Vein endothelial cell (primary cell): ENCODE measurements around the gene AARS2. TPM values are rescaled to one million over a fixed set of nuclear protein-coding genes. Genes with fewer than 3 reads are reported as not detected.

Source experiments
- total RNA-seq: library from RNA; depleted of rRNA; stranded (reverse); fragments of >200 nt; gene quantifications from 2 replicates; pipeline ENCODE4 v1.2.3, GENCODE V29; 2012

AARS2 gene
- 11.0 and 14.4 TPM in 2 replicates for total RNA-seq

DNA sequence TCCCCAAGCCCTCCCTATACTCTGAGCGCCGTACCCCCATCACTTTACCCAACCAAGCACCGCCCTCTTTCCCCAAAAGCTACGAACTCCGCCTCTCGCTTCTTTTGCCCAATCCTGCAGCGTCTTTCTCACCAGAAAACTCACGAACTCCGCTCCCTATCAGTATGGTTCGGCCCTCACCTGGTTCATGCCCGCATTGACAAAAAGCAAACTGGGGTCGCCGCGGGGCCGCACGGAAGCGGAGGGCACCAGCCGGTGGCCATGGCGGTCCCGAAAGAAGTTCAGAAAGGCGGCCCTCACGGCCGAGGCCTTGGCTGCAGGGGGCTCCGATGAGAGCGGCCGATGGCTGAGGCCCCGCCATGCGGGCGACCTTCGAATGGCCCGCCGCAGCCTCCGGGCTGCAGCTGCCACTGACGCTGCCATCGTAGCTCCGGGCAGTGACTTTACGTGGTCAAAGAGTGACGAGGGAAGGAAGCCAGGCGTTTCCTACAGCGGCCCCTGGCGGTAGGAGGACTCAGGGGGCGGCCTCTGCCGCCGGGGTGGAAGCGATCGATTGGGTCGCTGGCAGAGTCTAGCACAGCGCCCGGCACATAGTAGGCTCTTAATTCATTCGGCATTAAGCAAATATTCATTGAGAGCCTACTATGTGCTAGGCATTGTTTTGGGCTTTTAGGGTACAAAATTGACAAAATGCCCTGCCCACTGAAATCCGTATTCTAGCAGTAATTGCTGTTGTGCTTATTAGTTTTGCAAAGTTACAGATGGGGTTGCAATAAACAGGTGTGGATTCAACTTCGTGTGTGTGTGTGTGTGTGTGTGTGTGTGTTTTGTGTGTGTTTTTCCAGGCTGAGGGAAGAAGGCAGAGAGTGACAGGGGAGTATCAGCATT, at the start of gene AARS2:
Gene AARS2 (minus strand): TSS at position 447 of the 888 bp plus-strand sequence. CDS start 24 bp downstream, at position 423.

DNA sequence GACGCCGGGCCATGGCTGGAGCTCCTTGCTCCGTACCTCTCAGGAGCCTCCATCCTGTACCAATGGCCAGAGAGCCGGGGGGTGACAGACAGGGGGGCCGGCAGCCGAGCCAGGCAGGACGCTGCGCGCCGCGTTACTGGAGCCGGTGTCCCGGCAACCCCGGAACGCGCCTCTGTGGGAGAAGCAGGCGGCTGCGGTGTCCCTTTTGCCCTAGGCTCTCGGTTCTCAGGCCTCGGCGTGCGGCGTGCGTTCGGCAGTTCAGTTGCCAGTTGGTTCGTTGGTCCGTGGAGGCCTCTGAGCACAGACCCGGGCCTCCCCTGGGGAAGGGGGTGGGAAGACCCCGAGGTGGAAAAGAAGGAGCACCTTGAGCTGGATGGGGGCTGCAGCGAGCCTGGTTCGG, 29.3 kb upstream of the AARS2 start, which contains the start of gene SPATS1:
Gene SPATS1 (plus strand): TSS at position 162 of the 400 bp plus-strand sequence. CDS start 446 bp downstream, outside the sequence.

DNA sequence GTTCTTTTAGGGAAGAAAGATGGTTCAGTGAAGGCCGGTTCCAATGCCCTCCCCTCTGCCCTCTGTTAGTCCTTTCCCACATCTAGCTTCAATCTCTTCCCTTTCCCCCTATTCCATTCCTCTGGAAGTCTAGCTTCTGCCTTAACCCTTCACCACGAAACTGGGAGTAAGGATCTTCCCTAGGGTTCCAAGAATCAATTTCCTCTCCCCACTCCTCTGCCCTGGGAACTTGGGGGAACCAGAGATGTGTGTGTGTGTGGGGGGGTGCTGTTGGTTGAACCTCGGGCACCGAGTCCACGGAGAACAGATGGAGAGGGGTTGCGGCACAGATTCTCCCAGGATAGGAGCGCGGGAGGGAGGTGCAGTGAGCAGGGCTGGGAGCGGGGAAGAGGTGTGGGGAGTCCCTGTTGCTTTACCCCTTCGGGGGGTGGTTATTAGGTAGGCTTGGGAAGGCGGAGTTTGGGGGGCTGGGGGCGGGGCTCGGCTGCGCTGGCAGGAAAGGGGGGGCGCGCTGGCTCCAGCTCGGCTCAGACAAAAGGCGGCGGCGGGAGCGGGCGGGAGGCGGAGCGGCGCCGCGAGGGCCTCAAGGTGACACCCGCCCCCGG, 43.1 kb downstream of the AARS2 start, which contains the start of gene TMEM151B:
Gene TMEM151B (plus strand): TSS at position 530 of the 605 bp plus-strand sequence. CDS start 293 bp downstream, outside the sequence.

DNA sequence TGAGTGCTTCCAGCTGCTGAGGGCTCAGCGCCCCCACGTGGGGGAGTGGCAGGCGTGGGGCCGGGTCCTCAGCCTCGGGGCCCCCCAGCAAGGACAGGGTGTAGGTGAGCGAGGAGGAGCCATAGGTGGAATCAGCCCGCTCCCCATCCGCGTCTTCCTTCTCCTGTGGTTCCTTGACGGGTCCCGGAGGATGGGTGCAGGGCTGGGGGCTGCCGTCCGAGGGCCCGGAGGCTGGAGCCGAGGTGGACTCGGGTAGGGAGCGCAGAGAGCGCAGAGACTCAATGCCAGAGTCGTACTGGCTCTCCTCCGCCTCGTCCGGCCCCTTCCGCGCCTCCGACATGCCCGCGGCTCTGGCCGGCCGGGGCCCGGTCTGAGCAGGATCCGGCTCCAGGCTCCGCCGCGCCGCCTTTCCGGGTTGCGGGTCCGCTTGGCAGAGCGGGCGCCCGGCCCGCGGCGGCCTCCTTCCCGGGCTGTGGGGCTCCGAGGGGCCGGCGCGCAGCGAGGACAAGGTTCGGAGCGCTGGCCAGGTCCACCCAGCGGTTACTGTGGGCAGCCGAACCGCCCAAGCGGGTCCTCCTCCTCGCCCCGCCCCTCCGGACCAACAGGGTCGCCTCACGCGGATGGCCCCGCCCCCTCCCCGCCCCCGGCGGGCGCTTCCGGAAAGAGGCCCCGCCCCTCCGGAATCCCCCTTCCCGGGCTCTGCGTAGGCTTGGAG, 48.0 kb downstream of the AARS2 start, which contains the start of gene NFKBIE:
Gene NFKBIE (minus strand): TSS at position 545 of the 715 bp plus-strand sequence. CDS start 205 bp downstream, at position 340.

DNA sequence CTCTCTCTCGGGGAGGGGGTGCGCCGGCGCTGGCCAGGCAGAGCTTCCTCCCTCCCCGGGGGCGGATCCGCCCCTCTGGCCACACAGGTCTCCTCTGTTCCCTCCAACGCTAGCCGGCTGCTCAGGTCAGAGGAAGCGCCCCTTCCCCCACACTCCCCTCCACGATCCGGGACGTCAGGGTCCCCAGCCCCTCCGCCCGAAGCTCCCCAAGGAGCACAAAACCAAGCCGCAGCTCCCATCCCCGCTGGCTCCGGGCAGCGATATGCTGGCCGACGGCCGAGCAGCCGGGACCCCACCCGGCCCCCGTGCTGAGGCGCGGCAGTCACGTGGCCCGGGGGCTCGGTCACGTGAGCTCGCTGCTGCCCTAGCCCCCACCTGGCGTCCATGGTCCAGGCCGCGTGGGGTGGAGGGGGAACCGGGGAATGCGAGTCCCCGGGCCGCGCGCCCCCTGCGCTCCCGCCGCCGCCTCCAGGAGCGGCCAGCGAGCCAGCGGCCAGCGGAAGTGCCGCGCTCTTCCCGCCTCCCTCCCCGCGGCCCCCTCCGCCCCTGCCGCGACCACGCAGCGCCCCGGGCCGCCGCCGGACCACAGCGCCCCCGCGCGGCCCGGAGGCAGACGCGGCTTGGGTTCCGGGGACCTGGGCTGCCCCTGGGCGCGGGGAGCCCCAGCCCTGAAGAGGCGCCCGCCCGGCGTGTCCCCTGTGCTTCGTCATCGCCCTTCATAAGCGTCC, 56.0 kb downstream of the AARS2 start, which contains the start of gene SLC35B2:
Gene SLC35B2 (minus strand): TSS at position 504 of the 728 bp plus-strand sequence. CDS start 118 bp downstream, at position 386.

Other genes with a start within 250 kb of the AARS2 start
- 46.9 and 55.2 TPM in 2 replicates for gene MRPL14, start 185.9 kb downstream of the AARS2 start, total RNA-seq
- gene TMEM63B, start 185.8 kb downstream of the AARS2 start, total RNA-seq: 34.3 and 38.6 TPM in 2 replicates
- gene CAPN11, start 154.5 kb downstream of the AARS2 start, total RNA-seq: 0.65 and 1.1 TPM in 2 replicates
- gene MYMX, start 96.4 kb downstream of the AARS2 start, total RNA-seq: 0.96 and 0.98 TPM in 2 replicates
- 131 and 150 TPM in 2 replicates for gene SLC29A1, start 89.8 kb downstream of the AARS2 start, total RNA-seq
- gene HSP90AB1, start 66.2 kb downstream of the AARS2 start, total RNA-seq: 1,245 and 1,641 TPM in 2 replicates
- gene SLC35B2, start 55.8 kb downstream of the AARS2 start, total RNA-seq: 58.1 and 76.8 TPM in 2 replicates
- 25.5 and 30.8 TPM in 2 replicates for gene NFKBIE, start 47.8 kb downstream of the AARS2 start, total RNA-seq
- 0.38 and 0.65 TPM in 2 replicates for gene TMEM151B, start 42.9 kb downstream of the AARS2 start, total RNA-seq
- not detected in 2 replicates for gene SPATS1, start 29.3 kb upstream of the AARS2 start, total RNA-seq
- 22.2 and 26.5 TPM in 2 replicates for gene CDC5L, start 74.4 kb upstream of the AARS2 start, total RNA-seq